B cell (primary cell): ENCODE measurements around the gene COL25A1.

Experiments used
- CTCF ChIP-seq: fragments of 200-600 bp; IDR thresholded peaks from one replicate; pipeline ENCODE4 v1.8.0; 2022; ENCODE audit warnings: antibody characterized with exemption, mild to moderate bottlenecking
- EZH2 ChIP-seq: IDR thresholded peaks from 2 replicates; pipeline ENCODE4 v1.6.1; 2012; ENCODE audit warnings: borderline replicate concordance, low read depth, mild to moderate bottlenecking, moderate library complexity, low read length; ENCODE audit not compliant: insufficient read depth, poor library complexity, severe bottlenecking

GRCh38 chr4:109119852-109120251 is 182.6 kb downstream of the COL25A1 start:
- no peak for TF ChIP-seq EZH2
- TF ChIP-seq CTCF: no peak
